Liver (tissue), 9 donors: Measurements from ENCODE around the gene PASK. TPM values are rescaled to one million over a fixed set of nuclear protein-coding genes. Genes with fewer than 3 reads are reported as not detected.

Experiments used
- DNase-seq: peaks from one replicate; pipeline ENCODE4 v3.0.0-alpha.2; 2017; ENCODE audit warnings: low spot score
- H3K27ac ChIP-seq, 2 donors: one replicate each; pipeline ENCODE4 v1.7.0; 2013; ENCODE audit warnings: inconsistent platforms in 2 of 2, low read length in 2 of 2, control low read depth in 1 of 2, low read depth in 1 of 2, mild to moderate bottlenecking in 1 of 2
- H3K27me3 ChIP-seq, 4 donors: one replicate each; pipeline versions ENCODE4 v1.6.1 to v1.7.0; 2013; ENCODE audit warnings: low read length in 3 of 4, inconsistent platforms in 1 of 4, mild to moderate bottlenecking in 1 of 4, moderate library complexity in 1 of 4; ENCODE audit not compliant: control insufficient read depth in 4 of 4, insufficient read depth in 4 of 4
- H3K36me3 ChIP-seq, 4 donors: one replicate each; pipeline versions ENCODE4 v1.6.1 to v1.7.0; 2013; ENCODE audit warnings: low read length in 3 of 4, mild to moderate bottlenecking in 3 of 4, low read depth in 1 of 4, moderate library complexity in 1 of 4; ENCODE audit not compliant: control insufficient read depth in 4 of 4, insufficient read depth in 3 of 4
- H3K4me1 ChIP-seq, 4 donors: one replicate each; pipeline versions ENCODE4 v1.6.1 to v1.7.0; 2013; ENCODE audit warnings: low read length in 3 of 4, mild to moderate bottlenecking in 3 of 4, moderate library complexity in 1 of 4; ENCODE audit not compliant: control insufficient read depth in 4 of 4, insufficient read depth in 4 of 4
- H3K4me3 ChIP-seq, 3 donors: one replicate each; pipeline versions ENCODE4 v1.6.1 to v1.7.0; 2013; ENCODE audit warnings: low read length in 3 of 3, control low read depth in 1 of 3, low read depth in 1 of 3, mild to moderate bottlenecking in 1 of 3
- H3K9ac ChIP-seq, 2 donors: one replicate each; pipeline ENCODE4 v1.7.0; 2013; ENCODE audit warnings: low read length in 2 of 2, mild to moderate bottlenecking in 2 of 2, moderate library complexity in 2 of 2, control low read depth in 1 of 2, low read depth in 1 of 2
- H3K9me3 ChIP-seq, 4 donors: one replicate each; pipeline versions ENCODE4 v1.6.1 to v1.7.0; 2013; ENCODE audit warnings: low read length in 3 of 4; ENCODE audit not compliant: control insufficient read depth in 4 of 4
- EGR1 ChIP-seq, 2 donors: IDR thresholded peaks; 2 replicates each; pipeline ENCODE4 v1.6.1; 2016 to 2018; ENCODE audit warnings: antibody characterized with exemption in 2 of 2, low read depth in 2 of 2
- FOXA2 ChIP-seq: IDR thresholded peaks from 2 replicates; pipeline ENCODE4 v1.6.1; 2016; ENCODE audit warnings: antibody characterized with exemption
- GABPA ChIP-seq, 2 donors: IDR thresholded peaks in 1 of 2; conservative IDR thresholded peaks in 1 of 2; 2 replicates each; pipeline ENCODE4 v1.6.1; 2016; ENCODE audit warnings: antibody characterized with exemption in 2 of 2, mild to moderate bottlenecking in 1 of 2, moderate library complexity in 1 of 2
- HNF4A ChIP-seq, 2 donors: conservative IDR thresholded peaks; 2 replicates each; pipeline ENCODE4 v1.6.1; 2016; ENCODE audit warnings: antibody characterized with exemption in 2 of 2, mild to moderate bottlenecking in 2 of 2
- HNF4G ChIP-seq: IDR thresholded peaks from 2 replicates; pipeline ENCODE4 v1.6.1; 2016; ENCODE audit warnings: antibody characterized with exemption
- JUND ChIP-seq, 2 donors: IDR thresholded peaks; 2 replicates each; pipeline ENCODE4 v1.6.1; 2016; ENCODE audit warnings: antibody characterized with exemption in 2 of 2
- NR2F2 ChIP-seq: IDR thresholded peaks from 2 replicates; pipeline ENCODE4 v1.6.1; 2016; ENCODE audit warnings: antibody characterized with exemption
- RAD21 ChIP-seq, 2 donors: IDR thresholded peaks; 2 replicates each; pipeline ENCODE4 v1.6.1; 2016; ENCODE audit warnings: antibody characterized with exemption in 2 of 2, mild to moderate bottlenecking in 2 of 2
- RXRA ChIP-seq, 2 donors: IDR thresholded peaks; 2 replicates each; pipeline ENCODE4 v1.6.1; 2017 to 2018; ENCODE audit warnings: antibody characterized with exemption in 2 of 2, mild to moderate bottlenecking in 1 of 2
- SP1 ChIP-seq: IDR thresholded peaks from 2 replicates; pipeline ENCODE4 v1.6.1; 2018; ENCODE audit warnings: antibody characterized with exemption, mild to moderate bottlenecking
- TAF1 ChIP-seq: conservative IDR thresholded peaks from 2 replicates; pipeline ENCODE4 v1.6.1; 2016; ENCODE audit warnings: antibody characterized with exemption, mild to moderate bottlenecking
- YY1 ChIP-seq: IDR thresholded peaks from 2 replicates; pipeline ENCODE4 v1.6.1; 2016; ENCODE audit warnings: antibody characterized with exemption, mild to moderate bottlenecking
- WGBS: extraction: QIAGEN DNeasy Blood & Tissue Kit; methylation state at CpG from one replicate; pipeline ENCODE4 v1.1.7; 2013; 5-methylcytosine and 5-hydroxymethylcytosine counted together
- polyA plus RNA-seq, 2 donors: library from polyadenylated mRNA; stranded (reverse) in 1 of 2; unstranded in 1 of 2; fragments of 200-250 nt in 1 of 2; fragments of >200 nt in 1 of 2; fragmentation: Nextera tagmentation in 1 of 2; extraction: Ambion mirVana in 1 of 2; gene quantifications; one replicate each; pipeline versions ENCODE4 v1.2.1 to v1.2.3, GENCODE V29; 2013 to 2015
- total RNA-seq, 2 donors: library from RNA; depleted of rRNA; stranded (reverse); fragments of >200 nt; gene quantifications; one replicate each; pipeline ENCODE4 v1.2.3, GENCODE V29; 2014
- TF ChIP-seq, protein P1 (sequence below): fragments of 150-350 bp; IDR thresholded peaks from 2 replicates; pipeline ENCODE4 v1.5.1; 2017; ENCODE audit warnings: improper control_type of control experiment, low read depth, low read length; ENCODE audit not compliant: missing input control
- TF ChIP-seq, protein P2 (sequence below): IDR thresholded peaks from 2 replicates; pipeline ENCODE4 v1.6.1; 2016; ENCODE audit warnings: antibody characterized with exemption
- TF ChIP-seq, protein P3 (sequence below): IDR thresholded peaks from 2 replicates; pipeline ENCODE4 v1.6.1; 2016; ENCODE audit warnings: antibody characterized with exemption, mild to moderate bottlenecking
- TF ChIP-seq, protein P4 (sequence below): IDR thresholded peaks from 2 replicates; pipeline ENCODE4 v1.6.1; 2016; ENCODE audit warnings: antibody characterized with exemption
- TF ChIP-seq, protein P5 (sequence below): IDR thresholded peaks from 2 replicates; pipeline ENCODE4 v1.6.1; 2016; ENCODE audit warnings: antibody characterized with exemption
- donor health status: healthy.
- donor health status: healthy.
- donor health status: healthy.
- donor health status: healthy.
- donor health status: healthy.

PASK gene
- total and polyA plus RNA-seq, 4 donors = 0.96 to 8.8 (median 2.9) TPM

DNA sequence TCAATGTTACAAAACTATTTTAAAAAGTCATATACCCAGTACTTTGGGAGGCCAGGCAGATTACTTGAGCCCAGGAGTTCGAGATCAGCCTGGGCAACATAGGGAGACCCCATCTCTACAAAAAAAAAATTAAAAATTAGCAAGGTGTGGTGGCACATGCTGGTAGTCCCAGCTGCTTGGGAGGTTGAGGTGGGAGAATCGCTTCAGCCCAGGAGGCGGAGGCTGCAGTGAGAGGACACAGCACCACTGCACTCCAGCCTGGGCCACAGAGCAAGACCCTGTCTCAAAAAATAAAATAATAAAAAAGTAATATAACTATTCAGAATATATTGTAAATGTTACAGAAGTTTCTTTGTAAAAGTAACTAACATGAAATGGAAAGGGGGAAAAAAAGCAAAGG lies 1.9 kb downstream of the PASK start (continued):
- TF ChIP-seq, protein P1, sequence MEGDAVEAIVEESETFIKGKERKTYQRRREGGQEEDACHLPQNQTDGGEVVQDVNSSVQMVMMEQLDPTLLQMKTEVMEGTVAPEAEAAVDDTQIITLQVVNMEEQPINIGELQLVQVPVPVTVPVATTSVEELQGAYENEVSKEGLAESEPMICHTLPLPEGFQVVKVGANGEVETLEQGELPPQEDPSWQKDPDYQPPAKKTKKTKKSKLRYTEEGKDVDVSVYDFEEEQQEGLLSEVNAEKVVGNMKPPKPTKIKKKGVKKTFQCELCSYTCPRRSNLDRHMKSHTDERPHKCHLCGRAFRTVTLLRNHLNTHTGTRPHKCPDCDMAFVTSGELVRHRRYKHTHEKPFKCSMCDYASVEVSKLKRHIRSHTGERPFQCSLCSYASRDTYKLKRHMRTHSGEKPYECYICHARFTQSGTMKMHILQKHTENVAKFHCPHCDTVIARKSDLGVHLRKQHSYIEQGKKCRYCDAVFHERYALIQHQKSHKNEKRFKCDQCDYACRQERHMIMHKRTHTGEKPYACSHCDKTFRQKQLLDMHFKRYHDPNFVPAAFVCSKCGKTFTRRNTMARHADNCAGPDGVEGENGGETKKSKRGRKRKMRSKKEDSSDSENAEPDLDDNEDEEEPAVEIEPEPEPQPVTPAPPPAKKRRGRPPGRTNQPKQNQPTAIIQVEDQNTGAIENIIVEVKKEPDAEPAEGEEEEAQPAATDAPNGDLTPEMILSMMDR = no peak
- TF ChIP-seq GABPA (IDR thresholded peaks at IDR 0.05 in 1 of 2, conservative IDR thresholded peaks at IDR 0.05 in 1 of 2) (no peak), JUND (IDR thresholded peaks at IDR 0.05) (no peak), HNF4G (no peak)

DNA sequence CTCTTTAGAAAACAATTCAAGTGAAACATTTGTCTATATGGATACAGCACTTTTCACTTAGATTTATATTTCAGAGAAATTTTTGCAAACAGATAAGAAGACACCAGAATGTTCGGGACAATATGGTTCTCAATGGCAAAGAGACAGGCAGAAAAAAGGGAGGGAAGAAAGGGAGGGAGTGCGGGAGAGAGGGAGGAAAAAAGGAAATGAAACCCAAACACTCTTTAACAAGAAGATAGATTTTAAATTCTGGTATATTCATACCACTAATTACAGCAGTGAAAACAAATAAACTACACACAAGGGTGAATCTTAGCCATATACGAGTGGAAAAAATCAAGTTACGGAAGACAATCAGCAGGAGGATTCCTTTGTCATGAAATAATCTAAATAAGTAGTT lies 3.0 kb downstream of the PASK start:
- no peaks in the 10 kb centered on the region for H3K27me3 ChIP-seq
- WGBS = 90% methylated on average over 4 of the region's 4 CpGs
- TF ChIP-seq, protein P2, sequence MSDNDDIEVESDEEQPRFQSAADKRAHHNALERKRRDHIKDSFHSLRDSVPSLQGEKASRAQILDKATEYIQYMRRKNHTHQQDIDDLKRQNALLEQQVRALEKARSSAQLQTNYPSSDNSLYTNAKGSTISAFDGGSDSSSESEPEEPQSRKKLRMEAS = no peak
- no peak for TF ChIP-seq EGR1 (IDR thresholded peaks at IDR 0.05; ENCODE audit: low read depth in 2 of 2)
- TF ChIP-seq FOXA2 = no peak
- TF ChIP-seq, protein P3, sequence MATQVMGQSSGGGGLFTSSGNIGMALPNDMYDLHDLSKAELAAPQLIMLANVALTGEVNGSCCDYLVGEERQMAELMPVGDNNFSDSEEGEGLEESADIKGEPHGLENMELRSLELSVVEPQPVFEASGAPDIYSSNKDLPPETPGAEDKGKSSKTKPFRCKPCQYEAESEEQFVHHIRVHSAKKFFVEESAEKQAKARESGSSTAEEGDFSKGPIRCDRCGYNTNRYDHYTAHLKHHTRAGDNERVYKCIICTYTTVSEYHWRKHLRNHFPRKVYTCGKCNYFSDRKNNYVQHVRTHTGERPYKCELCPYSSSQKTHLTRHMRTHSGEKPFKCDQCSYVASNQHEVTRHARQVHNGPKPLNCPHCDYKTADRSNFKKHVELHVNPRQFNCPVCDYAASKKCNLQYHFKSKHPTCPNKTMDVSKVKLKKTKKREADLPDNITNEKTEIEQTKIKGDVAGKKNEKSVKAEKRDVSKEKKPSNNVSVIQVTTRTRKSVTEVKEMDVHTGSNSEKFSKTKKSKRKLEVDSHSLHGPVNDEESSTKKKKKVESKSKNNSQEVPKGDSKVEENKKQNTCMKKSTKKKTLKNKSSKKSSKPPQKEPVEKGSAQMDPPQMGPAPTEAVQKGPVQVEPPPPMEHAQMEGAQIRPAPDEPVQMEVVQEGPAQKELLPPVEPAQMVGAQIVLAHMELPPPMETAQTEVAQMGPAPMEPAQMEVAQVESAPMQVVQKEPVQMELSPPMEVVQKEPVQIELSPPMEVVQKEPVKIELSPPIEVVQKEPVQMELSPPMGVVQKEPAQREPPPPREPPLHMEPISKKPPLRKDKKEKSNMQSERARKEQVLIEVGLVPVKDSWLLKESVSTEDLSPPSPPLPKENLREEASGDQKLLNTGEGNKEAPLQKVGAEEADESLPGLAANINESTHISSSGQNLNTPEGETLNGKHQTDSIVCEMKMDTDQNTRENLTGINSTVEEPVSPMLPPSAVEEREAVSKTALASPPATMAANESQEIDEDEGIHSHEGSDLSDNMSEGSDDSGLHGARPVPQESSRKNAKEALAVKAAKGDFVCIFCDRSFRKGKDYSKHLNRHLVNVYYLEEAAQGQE = no peak
- TF ChIP-seq TAF1 = no peak
- TF ChIP-seq HNF4A (conservative IDR thresholded peaks at IDR 0.05) = no peak
- no peak for TF ChIP-seq RXRA (IDR thresholded peaks at IDR 0.05)
- no peak for TF ChIP-seq RAD21 (IDR thresholded peaks at IDR 0.05)
- TF ChIP-seq, protein P4, sequence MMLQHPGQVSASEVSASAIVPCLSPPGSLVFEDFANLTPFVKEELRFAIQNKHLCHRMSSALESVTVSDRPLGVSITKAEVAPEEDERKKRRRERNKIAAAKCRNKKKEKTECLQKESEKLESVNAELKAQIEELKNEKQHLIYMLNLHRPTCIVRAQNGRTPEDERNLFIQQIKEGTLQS = no peak
- TF ChIP-seq, protein P5, sequence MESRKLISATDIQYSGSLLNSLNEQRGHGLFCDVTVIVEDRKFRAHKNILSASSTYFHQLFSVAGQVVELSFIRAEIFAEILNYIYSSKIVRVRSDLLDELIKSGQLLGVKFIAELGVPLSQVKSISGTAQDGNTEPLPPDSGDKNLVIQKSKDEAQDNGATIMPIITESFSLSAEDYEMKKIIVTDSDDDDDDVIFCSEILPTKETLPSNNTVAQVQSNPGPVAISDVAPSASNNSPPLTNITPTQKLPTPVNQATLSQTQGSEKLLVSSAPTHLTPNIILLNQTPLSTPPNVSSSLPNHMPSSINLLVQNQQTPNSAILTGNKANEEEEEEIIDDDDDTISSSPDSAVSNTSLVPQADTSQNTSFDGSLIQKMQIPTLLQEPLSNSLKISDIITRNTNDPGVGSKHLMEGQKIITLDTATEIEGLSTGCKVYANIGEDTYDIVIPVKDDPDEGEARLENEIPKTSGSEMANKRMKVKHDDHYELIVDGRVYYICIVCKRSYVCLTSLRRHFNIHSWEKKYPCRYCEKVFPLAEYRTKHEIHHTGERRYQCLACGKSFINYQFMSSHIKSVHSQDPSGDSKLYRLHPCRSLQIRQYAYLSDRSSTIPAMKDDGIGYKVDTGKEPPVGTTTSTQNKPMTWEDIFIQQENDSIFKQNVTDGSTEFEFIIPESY = no peak
- TF ChIP-seq YY1 = no peak
- no peak for TF ChIP-seq NR2F2
- no peak for TF ChIP-seq SP1
- TF ChIP-seq, protein P1 = no peak
- TF ChIP-seq GABPA (IDR thresholded peaks at IDR 0.05 in 1 of 2, conservative IDR thresholded peaks at IDR 0.05 in 1 of 2) = no peak
- peaks cover 3 to 24% (median 18%) of the 10 kb centered on the region in 4 donors for H3K4me1 ChIP-seq
- H3K27ac ChIP-seq = no peak overlapping the region
- H3K4me3 ChIP-seq = no peak overlapping the region
- DNase-seq = no peak
- no peaks in the 10 kb centered on the region for H3K36me3 ChIP-seq
- no peak overlapping the region for H3K9ac ChIP-seq
- no peaks in the 10 kb centered on the region for H3K9me3 ChIP-seq
